ENCODE data around the gene STAB2.

DNA sequence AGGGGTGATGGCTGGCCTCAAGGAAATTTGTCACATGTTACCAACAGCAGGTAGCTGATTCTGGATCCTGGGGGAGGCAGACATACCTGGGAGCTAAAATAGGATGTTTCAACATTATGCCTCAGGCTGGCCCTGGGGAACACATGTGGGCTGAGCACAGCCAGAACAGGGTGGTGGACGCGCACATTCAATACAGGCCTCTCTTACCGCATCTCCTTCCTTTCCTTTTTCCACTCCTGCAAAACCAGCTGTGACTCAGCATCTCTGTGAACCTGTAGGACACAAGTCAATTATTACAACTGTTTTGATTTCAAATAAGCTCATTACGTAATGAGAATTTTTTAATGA lies 193.0 kb downstream of the STAB2 start:
- no peak for TF ChIP-seq POLR2A (IDR thresholded peaks at IDR 0.05)
- TF ChIP-seq, protein P1, sequence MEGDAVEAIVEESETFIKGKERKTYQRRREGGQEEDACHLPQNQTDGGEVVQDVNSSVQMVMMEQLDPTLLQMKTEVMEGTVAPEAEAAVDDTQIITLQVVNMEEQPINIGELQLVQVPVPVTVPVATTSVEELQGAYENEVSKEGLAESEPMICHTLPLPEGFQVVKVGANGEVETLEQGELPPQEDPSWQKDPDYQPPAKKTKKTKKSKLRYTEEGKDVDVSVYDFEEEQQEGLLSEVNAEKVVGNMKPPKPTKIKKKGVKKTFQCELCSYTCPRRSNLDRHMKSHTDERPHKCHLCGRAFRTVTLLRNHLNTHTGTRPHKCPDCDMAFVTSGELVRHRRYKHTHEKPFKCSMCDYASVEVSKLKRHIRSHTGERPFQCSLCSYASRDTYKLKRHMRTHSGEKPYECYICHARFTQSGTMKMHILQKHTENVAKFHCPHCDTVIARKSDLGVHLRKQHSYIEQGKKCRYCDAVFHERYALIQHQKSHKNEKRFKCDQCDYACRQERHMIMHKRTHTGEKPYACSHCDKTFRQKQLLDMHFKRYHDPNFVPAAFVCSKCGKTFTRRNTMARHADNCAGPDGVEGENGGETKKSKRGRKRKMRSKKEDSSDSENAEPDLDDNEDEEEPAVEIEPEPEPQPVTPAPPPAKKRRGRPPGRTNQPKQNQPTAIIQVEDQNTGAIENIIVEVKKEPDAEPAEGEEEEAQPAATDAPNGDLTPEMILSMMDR (IDR thresholded peaks at IDR 0.05): no peak

Data from thyroid gland (tissue), 4 donors.